Duodenal mucosa (tissue), 2 donors: Measurements from ENCODE around the gene CCL13.
"Not testable (repeated sequence)": the region's sequence is repeated elsewhere in the genome, so short reads cannot be mapped to it uniquely, and the experiment has no call there.

Experiments
- H3K27ac ChIP-seq: one replicate; pipeline ENCODE4 v1.7.0; 2013; ENCODE audit warnings: low read depth, low read length
- H3K27me3 ChIP-seq, 2 donors: one replicate each; pipeline ENCODE4 v1.7.0; 2013; ENCODE audit warnings: low read length in 2 of 2, control low read depth in 1 of 2; ENCODE audit not compliant: insufficient read depth in 2 of 2, control insufficient read depth in 1 of 2
- H3K36me3 ChIP-seq, 2 donors: one replicate each; pipeline ENCODE4 v1.7.0; 2013; ENCODE audit warnings: low read length in 2 of 2, control low read depth in 1 of 2; ENCODE audit not compliant: insufficient read depth in 2 of 2, control insufficient read depth in 1 of 2
- H3K4me1 ChIP-seq, 2 donors: one replicate each; pipeline ENCODE4 v1.7.0; 2013; ENCODE audit warnings: low read length in 2 of 2, control low read depth in 1 of 2; ENCODE audit not compliant: insufficient read depth in 2 of 2, control insufficient read depth in 1 of 2
- H3K4me3 ChIP-seq, 2 donors: one replicate each; pipeline ENCODE4 v1.7.0; 2013; ENCODE audit warnings: low read length in 2 of 2, low read depth in 1 of 2
- H3K9ac ChIP-seq, 2 donors: one replicate each; pipeline ENCODE4 v1.7.0; 2013; ENCODE audit warnings: low read length in 2 of 2, low read depth in 1 of 2
- H3K9me3 ChIP-seq, 2 donors: one replicate each; pipeline ENCODE4 v1.7.0; 2013; ENCODE audit warnings: low read length in 2 of 2, control low read depth in 1 of 2; ENCODE audit not compliant: control insufficient read depth in 1 of 2

CCL13 gene

GRCh38 chr17:34356194-34356593, at the start of gene CCL13:
TSS of gene CCL13 (plus strand) at chr17:34356480. CDS start at chr17:34356527, 47 bp downstream.
- H3K27ac ChIP-seq, result no peak within 1 kb of the TSS

GRCh38 chr17:34307110-34307509, 49.2 kb upstream of the CCL13 start:
- Histone ChIP-seq H3K4me1 (peaks cover 0 to 7% of the 10 kb centered on the region in 2 donors), H3K27me3 (no peaks in the 10 kb centered on the region), H3K36me3 (no peaks in the 10 kb centered on the region), H3K9ac (no peak overlapping the region), H3K4me3 (no peak overlapping the region), H3K9me3 (no peaks in the 10 kb centered on the region), H3K27ac (no peak overlapping the region)

More at GRCh38 chr17:34356194-34356593, at the start of gene CCL13:
- H3K4me3 ChIP-seq, result no peak within 1 kb of the TSS
- H3K9me3 ChIP-seq, result no peaks in the 10 kb centered on the region
- H3K27me3 ChIP-seq, result no peaks in the 10 kb centered on the region
- H3K9ac ChIP-seq, result no peak within 1 kb of the TSS
- no peaks in the 10 kb centered on the region for H3K36me3 ChIP-seq
- no peaks in the 10 kb centered on the region for H3K4me1 ChIP-seq

- H3K9ac ChIP-seq, result no peak overlapping the region
- no peaks in the 10 kb centered on the region for H3K36me3 ChIP-seq
- no peaks in the 10 kb centered on the region for H3K27me3 ChIP-seq
- H3K4me1 ChIP-seq, result peaks cover 0 to 7% of the 10 kb centered on the region in 2 donors
- H3K9me3 ChIP-seq, result no peaks in the 10 kb centered on the region
- no peak overlapping the region for H3K27ac ChIP-seq
- H3K4me3 ChIP-seq, result no peak overlapping the region
Measured at GRCh38 chr17:34308371-34308770, 47.9 kb upstream of the CCL13 start.

- Histone ChIP-seq H3K4me3 (no peak overlapping the region), H3K36me3 (no peaks in the 10 kb centered on the region), H3K27me3 (no peaks in the 10 kb centered on the region), H3K9me3 (no peaks in the 10 kb centered on the region), H3K4me1 (peaks cover 0 to 12% of the 10 kb centered on the region in 2 donors), H3K27ac (no peak overlapping the region), H3K9ac (no peak overlapping the region)
Measured at GRCh38 chr17:34311291-34311690, 45.0 kb upstream of the CCL13 start.

GRCh38 chr17:34312080-34312479, 44.2 kb upstream of the CCL13 start:
- Histone ChIP-seq H3K36me3 (no peaks in the 10 kb centered on the region), H3K9me3 (no peaks in the 10 kb centered on the region), H3K4me3 (no peak overlapping the region), H3K27ac (no peak overlapping the region), H3K9ac (no peak overlapping the region), H3K27me3 (no peaks in the 10 kb centered on the region), H3K4me1 (peaks cover 0 to 6% of the 10 kb centered on the region in 2 donors)

- no peaks in the 10 kb centered on the region for H3K36me3 ChIP-seq
- peaks cover 0 to 6% of the 10 kb centered on the region in 2 donors for H3K4me1 ChIP-seq
- no peak overlapping the region for H3K4me3 ChIP-seq
- no peaks in the 10 kb centered on the region for H3K27me3 ChIP-seq
- no peaks in the 10 kb centered on the region for H3K9me3 ChIP-seq
- H3K9ac ChIP-seq, result no peak overlapping the region
- H3K27ac ChIP-seq, result no peak overlapping the region
Measured at GRCh38 chr17:34313164-34313563, 43.1 kb upstream of the CCL13 start.

GRCh38 chr17:34314279-34314678, 42.0 kb upstream of the CCL13 start:
- no peaks in the 10 kb centered on the region for H3K27me3 ChIP-seq
- no peak overlapping the region for H3K4me3 ChIP-seq
- H3K9ac ChIP-seq, result no peak overlapping the region
- no peaks in the 10 kb centered on the region for H3K9me3 ChIP-seq
- H3K4me1 ChIP-seq, result peaks cover 0 to 6% of the 10 kb centered on the region in 2 donors
- no peaks in the 10 kb centered on the region for H3K36me3 ChIP-seq
- H3K27ac ChIP-seq, result no peak overlapping the region

GRCh38 chr17:34318474-34318873, 37.8 kb upstream of the CCL13 start:
- Histone ChIP-seq H3K4me3 (no peak overlapping the region), H3K27me3 (no peaks in the 10 kb centered on the region), H3K27ac (no peak overlapping the region), H3K36me3 (no peaks in the 10 kb centered on the region), H3K9me3 (no peaks in the 10 kb centered on the region), H3K9ac (no peak overlapping the region), H3K4me1 (peaks cover 0 to 6% of the 10 kb centered on the region in 2 donors)

GRCh38 chr17:34319039-34319483, 37.2 kb upstream of the CCL13 start, which contains the start of gene CCL8:
TSS of gene CCL8 (plus strand) at chr17:34319435. CDS start at chr17:34319502, 67 bp downstream.
- H3K27ac ChIP-seq, result no peak within 1 kb of the TSS
- H3K4me1 ChIP-seq, result peaks cover 0 to under 1% of the 10 kb centered on the region in 2 donors
- no peaks in the 10 kb centered on the region for H3K36me3 ChIP-seq
- no peak within 1 kb of the TSS for H3K9ac ChIP-seq
- H3K4me3 ChIP-seq, result peak within 1 kb of the TSS; percentile 5 to 8
- no peaks in the 10 kb centered on the region for H3K27me3 ChIP-seq
- H3K9me3 ChIP-seq, result no peaks in the 10 kb centered on the region

GRCh38 chr17:34321964-34322363, 34.3 kb upstream of the CCL13 start:
- H3K4me1 ChIP-seq, result no peaks in the 10 kb centered on the region
- H3K27me3 ChIP-seq, result no peaks in the 10 kb centered on the region
- no peaks in the 10 kb centered on the region for H3K9me3 ChIP-seq
- no peak overlapping the region for H3K4me3 ChIP-seq
- H3K36me3 ChIP-seq, result no peaks in the 10 kb centered on the region
- H3K27ac ChIP-seq, result no peak overlapping the region
- H3K9ac ChIP-seq, result no peak overlapping the region

GRCh38 chr17:34327580-34327979, 28.7 kb upstream of the CCL13 start:
- not testable (repeated sequence) for H3K9me3 ChIP-seq, H3K4me3 ChIP-seq, H3K36me3 ChIP-seq, H3K27ac ChIP-seq, H3K9ac ChIP-seq, H3K27me3 ChIP-seq, H3K4me1 ChIP-seq
